Daoy (cell line): ENCODE results near the gene ACTR2. TPM values are rescaled to one million over a fixed set of nuclear protein-coding genes. Genes with fewer than 3 reads are reported as not detected.
"Not testable (repeated sequence)": the region's sequence is repeated elsewhere in the genome, so short reads cannot be mapped to it uniquely, and the experiment has no call there.

ENCODE experiments used
- DNase-seq: peaks from one replicate; pipeline ENCODE4 v3.0.0-alpha.2; 2015; ENCODE audit warnings: low read depth
- total RNA-seq: library from RNA; depleted of rRNA; stranded (reverse); fragments of >200 nt; shearing (Covaris generic); gene quantifications from 2 replicates; pipeline ENCODE4 v1.2.3, GENCODE V29; 2014; rRNA removed

The ACTR2 gene
- total RNA-seq: 60.8 and 75.9 TPM in 2 replicates

DNA sequence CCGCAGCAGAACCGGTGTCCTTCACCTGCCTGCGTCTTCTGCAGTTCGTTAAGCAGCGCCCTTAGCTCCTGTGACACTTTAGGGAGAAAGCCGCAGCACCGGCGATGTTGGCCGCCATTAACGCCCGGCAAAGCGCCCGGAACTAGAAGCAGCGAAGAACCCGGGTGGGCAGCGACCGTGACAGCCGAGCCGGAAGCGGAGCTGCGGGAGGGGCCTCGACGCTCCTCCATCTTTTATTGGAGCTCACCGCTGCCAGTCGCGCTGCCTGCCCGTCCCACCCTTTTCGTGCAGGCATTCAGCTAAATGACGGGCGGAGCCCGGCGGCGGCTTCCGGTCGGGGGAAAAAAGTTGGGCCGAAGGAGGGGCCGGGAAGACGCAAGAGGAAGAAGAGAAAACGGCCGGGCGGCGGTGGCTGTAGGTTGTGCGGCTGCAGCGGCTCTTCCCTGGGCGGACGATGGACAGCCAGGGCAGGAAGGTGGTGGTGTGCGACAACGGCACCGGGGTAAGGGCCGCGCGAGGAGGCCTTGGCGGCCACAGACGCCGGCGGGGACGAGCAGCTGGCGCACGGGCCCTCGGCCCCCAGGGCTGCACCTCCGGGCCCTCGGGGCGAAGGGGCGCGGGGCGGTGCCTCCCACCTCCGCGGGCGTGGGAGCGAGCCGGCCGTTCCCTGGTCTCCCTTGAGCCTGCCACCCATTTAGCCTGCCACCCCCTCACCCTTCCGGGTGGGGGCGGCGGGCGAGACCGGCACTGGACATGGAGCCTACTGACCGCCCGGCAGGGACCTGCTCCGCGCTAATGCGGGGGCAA is at the start of gene ACTR2:
Gene ACTR2, plus strand, starts transcription at position 376 of the 807 bp plus-strand sequence. Its CDS starts 79 bp downstream, at position 455.
- DNase-seq: peak; percentile 97

DNA sequence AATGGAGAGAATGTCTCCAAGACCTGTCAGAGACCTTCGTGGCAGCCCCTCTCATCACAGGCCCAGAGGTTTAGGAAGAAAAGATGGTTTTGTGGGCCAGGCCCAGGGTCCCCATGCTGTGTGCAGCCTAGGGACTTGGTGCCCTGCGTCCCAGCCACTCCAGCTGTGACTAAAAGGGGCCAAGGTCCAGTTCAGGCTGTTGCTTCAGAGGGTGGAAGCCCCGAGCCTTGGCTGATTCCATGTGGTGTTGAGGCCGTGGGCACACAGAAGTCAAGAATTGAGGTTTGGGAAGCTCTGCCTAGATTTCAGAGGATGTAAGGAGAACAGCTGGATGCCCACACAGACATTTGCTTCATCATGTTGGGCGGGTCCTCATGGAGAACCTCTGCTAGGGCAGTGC is 45.1 kb upstream of the ACTR2 start:
- DNase-seq: no peak

- not testable (repeated sequence) for DNase-seq
Measured at GRCh38 chr2:65183406-65183805, 44.2 kb upstream of the ACTR2 start.

GRCh38 chr2:65185012-65185411 is 42.6 kb upstream of the ACTR2 start:
- DNase-seq: no peak

DNA sequence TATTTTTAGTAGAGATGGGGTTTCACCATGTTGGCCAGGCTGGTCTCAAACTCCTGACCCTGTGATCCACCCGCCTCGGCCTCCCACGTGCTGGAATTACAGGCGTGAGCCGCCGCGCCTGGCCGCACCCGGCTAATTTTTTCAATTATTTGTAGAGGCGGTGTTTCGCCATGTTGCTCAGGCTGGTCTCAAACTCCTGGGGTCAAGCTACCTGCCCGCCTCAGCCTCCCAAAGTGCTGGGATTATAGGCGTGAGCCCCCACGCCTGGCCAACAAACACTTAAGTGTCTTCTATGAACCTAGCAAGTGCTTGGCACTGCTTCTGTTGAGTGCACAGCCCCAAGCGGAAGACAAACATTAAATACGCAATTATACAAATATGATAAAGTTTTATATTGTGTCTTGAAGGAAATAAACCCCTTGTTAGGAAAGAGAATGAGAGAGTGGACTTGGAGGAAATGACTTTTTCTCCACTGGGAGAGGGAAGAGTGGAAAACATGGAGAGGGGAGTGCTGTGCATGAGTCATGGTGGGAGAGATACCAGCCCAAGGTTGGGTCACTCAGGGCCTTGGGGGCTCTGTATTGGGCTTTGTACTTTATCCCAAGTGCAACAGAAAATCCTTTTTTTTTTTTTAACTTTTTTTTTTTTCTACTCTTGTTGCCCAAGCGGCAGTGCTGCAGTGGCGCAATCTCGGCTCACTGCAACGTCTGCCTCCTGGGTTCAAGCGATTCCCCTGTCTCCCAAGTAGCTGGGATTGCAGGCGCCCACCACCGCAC is 41.4 kb upstream of the ACTR2 start:
- no peak for DNase-seq

DNA sequence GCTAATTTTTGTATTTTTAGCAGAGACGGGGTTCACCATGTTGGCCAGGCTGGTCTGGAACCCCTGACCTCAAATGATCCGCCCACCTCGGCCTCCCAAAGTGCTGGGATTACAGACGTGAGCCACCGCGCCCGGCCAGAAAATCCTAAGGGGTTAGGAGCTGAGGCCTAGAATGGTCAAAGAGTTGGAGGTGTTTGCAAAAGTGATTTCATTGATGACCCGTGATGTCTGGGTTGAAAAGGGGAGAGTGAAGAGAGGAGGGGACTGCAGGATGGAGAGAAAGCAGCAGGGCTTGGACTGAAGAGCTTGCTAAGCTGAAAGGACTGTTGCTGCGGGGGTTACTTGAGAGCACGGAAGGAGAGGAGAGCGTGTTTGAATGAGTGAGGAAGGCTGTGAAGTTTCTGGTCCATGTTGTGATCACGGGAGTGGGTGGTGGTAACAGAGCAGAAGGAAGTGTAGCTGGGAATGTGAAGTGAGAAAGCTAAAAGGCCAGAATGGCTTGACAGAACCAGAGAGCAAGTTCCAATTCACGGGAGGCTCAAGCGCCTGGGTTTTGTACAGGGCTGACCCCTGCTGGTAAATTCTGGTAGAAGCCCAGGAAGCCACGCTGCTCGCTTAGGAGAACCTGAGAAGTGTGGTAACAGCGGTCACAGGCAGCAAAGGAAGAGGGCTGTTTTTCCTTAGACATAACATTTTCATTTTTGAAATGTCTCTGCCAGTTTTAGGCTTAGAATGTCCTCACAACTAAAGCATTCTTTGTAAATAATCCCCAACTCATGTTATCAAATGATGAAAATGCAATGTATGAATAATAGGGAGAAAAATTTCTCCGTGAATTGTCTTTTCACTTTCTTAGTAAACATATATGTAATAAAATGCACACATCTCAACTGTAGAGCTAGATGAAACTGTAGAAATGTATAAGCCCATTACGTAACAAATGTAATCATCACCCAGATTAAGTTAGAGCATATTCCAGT is 40.5 kb upstream of the ACTR2 start:
- peak; percentile 64 for DNase-seq

DNA sequence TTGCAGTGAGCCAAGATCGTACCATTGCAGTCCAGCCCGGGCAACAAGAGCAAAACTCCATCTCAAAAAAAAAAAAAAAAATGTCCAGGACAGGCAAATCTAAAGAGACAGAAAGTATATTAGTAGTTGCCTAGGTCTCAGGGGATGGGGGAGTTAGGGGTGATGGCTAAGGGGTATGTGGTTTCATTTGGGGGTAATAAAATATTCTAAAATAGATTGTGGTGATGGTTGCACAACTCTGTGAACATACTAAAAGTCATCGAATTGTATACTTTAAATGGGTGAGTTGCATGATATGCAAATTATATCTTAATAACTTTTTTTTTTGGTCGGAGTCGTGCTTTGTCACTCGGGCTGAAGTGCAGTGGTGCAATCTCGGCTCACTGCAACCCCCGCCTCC is 34.2 kb upstream of the ACTR2 start:
- no peak for DNase-seq

DNA sequence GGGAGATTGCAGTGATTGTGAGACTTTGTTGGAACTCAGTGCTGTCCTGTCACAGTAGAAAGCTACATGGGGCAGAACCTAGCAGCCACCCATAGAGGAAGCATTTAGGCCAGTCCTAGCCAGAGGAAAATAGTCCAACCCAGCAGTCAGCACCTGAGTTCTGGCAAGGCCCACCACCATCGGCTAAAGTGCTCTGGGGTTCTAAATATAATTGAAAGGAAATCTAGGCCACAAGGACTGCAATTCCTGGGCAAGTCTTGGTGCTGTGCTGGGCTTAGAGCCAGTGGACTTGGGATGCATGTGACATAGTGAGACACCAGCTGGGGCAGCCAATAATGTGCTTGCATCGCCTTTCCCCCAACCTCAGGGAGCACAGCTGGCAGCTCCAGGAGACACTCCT is 28.9 kb upstream of the ACTR2 start:
- DNase-seq: no peak

DNA sequence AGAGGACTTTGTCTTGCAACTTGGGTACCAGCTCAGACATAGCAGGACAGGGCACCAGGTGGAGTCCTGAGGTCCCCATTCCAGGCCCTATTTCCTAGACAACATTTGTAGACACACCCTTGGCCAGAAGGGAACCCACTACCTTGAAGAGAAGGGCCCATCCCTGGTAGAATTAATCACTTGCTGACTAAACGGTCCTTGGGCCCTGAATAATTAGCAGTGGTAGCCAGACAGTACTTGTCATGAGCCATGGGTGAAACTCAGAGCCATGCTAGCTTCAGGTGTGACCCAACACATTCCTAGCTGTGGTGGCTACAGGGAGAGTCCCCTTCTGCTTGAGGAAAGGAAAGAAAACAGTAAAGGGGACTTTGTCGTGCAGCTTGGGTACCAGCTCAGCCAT is 28.5 kb upstream of the ACTR2 start:
- no peak for DNase-seq

- no peak for DNase-seq
Measured at GRCh38 chr2:65199891-65200290, 27.7 kb upstream of the ACTR2 start.

- DNase-seq: no peak
Measured at GRCh38 chr2:65204461-65205210, 23.0 kb upstream of the ACTR2 start.

DNA sequence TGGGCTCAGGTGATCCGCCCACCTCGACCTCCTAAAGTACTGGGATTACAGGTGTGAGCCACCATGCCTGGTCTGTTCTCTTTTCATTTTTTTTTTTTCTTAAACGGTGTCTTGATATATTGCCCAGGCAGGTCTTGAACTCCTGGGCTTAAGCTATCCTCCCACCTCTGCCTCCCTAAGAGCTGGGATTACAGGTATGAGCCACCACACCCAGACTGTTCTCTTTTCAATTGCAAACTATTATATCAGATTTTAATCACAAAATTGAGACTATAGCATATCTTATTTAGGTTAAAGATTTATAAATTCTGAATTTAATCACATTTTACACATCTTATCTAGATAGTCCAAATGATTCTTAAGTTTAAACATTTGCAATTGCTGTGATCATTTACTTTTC is 15.5 kb upstream of the ACTR2 start:
- no peak for DNase-seq

DNA sequence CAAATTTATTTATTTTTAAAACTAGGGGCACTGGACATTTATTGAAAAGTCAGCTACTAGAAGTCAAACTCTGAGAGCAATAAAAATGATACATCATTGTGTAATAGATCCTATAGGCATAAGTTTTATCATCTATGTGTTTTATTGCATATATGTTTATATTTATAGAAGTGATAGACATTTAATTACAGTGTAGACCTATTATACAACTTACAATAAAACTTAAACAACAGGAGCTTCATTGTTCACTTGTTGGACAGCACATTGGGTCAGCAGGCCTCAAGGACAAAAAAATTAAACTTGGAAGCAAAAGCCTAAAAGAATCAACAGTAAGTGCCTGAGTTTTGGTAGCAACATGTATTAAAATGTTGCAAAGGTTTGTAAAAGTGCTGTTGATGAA is 15.0 kb upstream of the ACTR2 start:
- no peak for DNase-seq

DNA sequence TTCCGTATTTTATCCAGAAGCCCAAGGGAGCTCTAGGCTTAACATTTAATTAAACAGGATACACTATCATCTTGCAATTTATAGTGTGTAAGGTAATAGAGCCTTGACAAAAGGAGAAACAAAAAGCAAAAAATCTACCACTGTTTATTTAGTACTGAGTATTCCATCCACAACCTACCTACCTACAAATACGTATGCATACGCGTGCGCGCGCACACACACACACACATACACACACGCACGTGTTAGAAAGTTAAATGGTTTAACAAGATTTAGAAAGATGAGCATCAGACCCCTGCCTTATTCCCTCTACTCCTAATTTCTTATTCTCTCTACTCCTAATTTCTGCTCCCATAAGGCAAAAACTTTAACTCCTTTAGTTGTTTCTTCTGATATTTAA is 14.6 kb upstream of the ACTR2 start:
- no peak for DNase-seq

DNA sequence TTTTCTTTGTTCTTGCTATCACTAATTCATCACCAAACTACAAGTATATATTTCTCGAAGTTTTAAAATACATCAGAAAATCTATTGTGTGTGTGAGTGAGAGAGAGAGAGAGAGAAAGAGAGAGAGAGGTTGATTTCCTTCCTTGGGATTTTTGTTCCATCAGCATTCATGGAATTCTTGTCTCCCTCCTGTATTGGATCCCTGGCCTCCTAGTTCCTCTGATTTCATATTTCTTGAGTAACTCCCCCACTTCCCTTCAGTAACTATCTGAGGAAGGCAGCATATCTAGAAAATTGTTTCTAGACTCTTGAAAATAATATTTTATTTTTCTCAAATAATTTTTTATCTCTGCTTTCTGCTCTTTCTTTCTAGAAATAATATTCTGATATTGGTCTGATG is 13.3 kb upstream of the ACTR2 start:
- no peak for DNase-seq

DNA sequence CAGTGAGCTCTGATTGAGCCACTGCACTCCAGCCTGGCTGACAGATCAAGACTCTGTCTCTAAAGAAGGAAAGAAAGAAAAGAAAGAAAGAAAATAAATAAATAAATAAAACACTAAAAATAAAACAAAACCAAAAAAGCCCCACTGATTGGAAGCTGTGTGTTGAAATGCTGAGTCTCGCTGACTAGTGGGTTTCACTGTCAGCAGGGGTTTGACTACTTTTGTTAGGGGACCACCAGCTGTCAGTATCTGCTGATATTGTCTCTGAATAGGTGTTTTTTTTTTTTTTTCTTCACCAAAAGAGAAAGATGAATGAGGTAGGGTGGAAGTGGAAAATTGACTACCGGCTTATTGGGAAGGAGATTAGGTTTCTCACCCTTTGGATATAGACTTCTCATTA is 12.8 kb upstream of the ACTR2 start:
- DNase-seq: no peak

GRCh38 chr2:65215946-65216345 is 11.7 kb upstream of the ACTR2 start:
- no peak for DNase-seq

GRCh38 chr2:65220432-65221131 is 7.0 kb upstream of the ACTR2 start:
- no peak for DNase-seq

DNA sequence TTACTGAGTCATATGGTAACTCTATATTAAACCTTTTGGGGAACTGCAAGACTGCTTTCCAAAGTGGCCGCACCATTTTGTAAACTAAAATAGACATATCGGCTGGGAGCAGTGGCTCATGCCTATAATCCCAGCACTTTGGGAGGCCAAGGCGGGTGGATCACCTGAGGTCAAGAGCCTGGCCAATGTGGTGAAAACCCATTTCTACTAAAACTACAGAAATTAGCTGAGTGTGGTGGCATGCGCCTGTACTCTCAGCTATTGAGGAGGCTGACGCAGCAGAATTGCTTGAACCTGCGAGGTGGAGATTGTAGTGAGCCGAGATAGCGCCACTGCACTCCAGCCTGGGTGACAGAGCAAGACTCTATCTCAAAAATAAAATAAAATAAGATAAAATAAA is 6.4 kb upstream of the ACTR2 start:
- not testable (repeated sequence) for DNase-seq

DNA sequence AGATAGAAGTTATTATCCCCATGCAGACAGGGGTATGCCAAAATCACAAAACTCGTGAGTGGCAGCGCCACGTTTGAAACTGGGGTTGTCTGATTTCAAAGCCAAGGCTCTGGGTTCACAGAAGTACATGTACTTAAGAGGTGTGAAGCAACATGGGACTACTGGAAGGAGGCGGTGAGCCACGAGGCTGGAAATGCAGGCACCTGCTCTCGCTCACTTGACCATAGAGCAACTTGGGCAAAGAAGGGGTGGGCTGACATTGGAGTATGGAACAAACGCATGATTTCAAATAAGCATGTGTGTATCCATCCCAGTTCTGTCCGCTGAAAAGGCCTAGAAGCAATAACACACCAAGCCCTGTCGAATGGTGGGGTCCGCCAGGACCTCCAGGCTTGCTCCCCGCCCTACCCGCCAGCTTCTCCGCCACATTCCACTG is 593 bp upstream of the ACTR2 start:
- peak; percentile 20 for DNase-seq
